SKM-1 treated with dmso at 0.1 percent for 144 hours (cell line): ENCODE data around the gene GSK3A.

ENCODE experiments used
- DNase-seq: peaks from one replicate; lab custom pipeline; 2025; ENCODE audit not compliant: unreplicated experiment; lab: John Stamatoyannopoulos, UW

The GSK3A gene

GRCh38 chr19:42201489-42202289 lies 40.7 kb downstream of the GSK3A start:
- peak; percentile 83 for DNase-seq

DNA sequence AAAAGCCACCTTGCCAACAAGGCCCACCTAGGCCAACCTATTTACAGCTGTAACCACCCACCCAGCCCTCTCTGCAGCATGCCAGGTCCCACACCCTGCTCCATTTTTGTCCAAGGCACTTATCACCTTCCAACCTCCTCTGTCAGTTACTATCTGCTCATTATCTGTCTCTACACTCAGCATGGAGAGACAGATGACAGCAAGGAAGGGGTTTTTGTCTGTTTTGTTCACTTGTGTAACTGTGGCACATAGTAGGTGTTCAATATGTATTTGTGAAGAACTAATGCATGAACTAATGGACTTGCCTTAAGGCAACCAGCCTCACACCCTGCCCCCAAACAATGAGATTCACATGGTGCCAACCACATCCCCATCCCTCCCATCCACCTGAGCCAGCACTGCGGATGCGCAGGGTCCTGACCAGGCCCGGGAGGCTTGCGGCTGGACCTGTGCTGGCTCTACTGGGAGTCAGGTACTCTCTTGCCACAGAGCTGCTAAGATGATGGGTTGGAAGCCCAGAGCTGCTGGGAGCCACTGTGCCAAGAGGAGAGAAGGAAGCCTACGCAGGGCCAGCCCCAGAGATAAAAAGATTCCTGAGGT lies 42.2 kb downstream of the GSK3A start:
- no peak for DNase-seq

DNA sequence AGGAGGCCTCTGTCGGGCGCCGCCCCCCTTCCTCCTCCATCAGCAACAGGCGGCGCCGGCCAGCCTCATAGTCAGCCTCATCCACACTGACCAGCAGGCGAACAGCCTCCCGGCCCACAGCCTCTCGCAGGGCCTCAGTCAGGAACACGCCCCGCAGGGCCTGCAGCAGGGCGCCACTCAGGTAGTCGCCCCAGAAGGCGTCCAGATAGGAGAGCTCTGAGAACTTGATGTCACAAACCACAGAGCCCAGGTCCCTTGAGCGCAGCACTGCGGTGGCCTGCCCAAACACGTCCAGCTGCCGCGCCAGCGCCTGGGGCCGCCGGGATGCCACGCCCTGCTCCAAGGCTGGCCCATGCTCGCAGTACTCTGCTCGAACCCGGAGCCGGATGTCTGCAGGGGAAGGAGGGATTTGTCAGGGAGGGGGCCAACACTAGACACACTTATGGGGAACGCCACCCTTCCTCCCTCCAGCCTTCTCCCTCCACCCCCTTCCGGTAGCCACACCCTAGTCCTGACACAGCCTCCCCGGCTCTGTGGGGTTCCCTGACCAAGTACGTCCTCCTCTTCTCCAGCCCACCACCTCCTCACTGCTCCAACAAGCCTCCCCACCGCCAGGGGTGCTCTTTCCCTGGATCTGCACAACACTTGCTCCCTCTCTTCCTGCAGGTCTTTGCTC lies 42.8 kb downstream of the GSK3A start:
- peak; percentile 69 for DNase-seq

DNA sequence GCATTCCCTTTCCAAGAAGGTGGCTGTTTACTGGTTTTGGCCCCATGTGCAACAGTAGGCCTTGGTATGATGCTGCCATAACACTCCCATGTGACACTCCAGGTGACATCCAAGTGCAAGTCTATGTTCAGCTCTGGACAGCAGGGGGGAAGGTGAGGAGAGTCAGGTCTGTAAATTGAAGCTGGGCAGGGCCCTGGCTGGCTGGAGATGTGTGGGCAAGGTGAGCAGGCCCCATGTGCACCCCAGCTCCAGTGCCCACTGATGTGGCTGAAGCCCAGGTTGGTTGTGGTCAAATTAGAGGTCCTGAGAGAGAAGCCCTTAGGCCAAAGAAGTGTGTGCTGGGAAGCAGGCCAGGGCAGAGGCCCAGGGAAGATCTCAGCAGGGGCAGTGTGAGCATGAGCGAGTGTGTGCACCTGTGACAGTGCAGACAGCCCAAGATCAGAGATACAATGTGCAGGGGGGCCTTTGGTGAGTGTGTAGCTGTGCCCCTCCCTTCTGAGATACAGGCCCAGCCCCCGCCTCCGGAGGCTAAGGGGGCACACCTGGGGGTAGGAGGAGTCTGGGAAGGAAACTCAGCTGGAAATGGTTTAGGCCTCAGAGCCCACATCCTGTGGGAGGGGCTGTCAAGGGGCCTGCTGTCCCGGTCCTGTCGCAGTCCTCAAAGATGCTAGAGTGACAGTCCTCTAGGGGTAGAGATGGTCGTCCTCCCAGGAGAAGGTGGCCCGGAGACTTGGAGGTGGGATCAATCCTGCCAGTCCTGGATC lies 43.5 kb downstream of the GSK3A start:
- no peak for DNase-seq

DNA sequence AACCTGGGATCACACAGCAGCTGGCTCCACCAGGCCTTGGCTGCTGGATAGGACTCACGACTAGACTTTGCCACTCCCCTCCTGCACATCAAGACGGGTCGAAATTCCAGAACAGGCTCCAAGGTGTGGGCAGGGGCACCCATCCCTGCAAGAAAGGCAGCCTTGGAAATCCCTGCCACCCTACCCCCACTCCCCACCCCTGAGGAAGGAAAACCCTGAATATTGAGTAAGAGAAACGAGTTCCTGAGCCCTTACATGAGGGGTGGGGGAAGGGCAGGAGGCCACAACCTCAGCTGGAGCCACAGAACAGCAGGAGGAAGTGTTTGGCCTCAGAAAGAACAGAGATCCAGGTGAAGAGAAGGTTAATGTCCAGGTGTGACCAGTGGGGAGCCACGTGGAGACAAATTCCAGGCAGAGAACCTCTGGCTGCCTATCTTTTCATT lies 45.0 kb downstream of the GSK3A start:
- DNase-seq, result peak; percentile 30

GRCh38 chr19:42196011-42197001 lies 46.1 kb downstream of the GSK3A start:
- DNase-seq, result no peak

- DNase-seq, result no peak
Observed at GRCh38 chr19:42193706-42194105, 48.7 kb downstream of the GSK3A start.

DNA sequence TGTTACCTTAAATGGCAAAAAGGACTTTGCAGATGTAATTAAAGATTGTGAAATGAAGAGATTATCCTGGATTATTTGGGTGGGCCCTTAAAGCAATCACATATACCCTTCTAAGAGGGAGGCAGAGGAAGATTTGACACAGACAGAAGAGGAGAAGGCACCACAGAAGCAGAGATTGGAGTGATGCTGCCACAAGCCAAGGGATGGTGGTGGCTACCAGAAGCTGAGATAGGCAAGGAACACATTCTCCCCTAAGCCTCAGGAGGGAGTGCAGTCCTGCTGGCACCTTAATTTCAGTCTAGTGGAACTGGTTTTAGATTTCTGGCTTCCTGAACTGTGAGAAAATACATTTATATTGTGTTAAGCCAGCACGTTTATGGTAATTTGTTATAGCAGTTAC lies 49.1 kb downstream of the GSK3A start:
- no peak for DNase-seq

DNA sequence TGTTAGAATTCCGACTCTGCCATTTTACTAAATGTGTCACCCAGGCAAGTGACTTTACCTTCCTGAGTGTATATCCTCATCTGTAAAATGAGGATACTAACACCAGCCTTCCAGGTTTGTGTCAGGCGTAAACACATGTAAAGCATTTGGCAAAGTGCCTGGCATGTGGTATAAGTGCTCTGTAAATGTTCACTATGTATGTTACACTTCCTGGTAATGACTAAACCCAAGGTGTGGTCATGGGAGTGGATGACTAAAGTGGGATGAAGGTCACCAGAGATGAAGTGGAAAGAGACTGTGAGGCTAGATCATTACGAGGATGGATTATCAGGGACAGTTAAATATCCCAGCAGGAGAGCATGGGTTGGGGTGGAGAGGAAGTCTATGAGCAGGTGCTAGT lies 50.5 kb downstream of the GSK3A start:
- DNase-seq, result no peak

DNA sequence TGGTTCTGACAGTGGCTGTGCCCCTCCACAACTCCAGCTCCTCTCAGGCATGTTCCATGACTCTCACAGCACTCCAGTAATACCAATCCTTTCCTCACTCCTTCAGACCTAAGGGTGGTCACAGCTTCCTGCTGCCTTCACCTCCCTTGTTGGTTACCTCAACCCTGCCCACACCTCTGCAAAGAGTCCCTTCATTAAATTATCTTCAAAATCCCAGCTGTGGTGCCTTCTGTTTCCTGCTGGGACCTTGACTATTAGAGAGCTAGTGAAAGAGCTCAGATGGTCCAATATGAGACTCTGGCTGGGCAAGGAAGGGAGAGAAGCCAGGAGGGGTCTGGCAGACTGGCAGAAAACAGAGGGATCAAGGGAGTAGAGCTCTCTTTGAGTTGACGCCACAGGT lies 51.1 kb downstream of the GSK3A start:
- no peak for DNase-seq

DNA sequence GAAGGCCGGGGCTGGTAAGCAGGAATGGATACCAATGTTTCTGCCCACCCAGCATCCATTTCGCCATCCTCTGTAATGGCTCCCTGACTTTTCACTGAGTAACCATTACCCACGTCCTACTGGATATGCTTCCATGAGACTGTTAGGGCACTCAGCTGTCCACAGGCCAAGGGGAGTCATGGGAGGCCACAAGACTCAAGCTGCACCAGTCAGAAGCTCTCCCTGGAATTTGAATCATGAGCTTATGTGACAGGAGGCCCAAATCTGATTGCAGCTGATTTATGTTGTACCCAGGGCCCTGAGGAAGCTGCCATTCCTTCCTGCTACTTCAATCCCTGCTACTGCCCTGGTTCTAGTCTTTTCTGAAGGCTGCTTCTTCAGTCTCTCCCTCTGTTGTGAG lies 53.3 kb downstream of the GSK3A start:
- no peak for DNase-seq

DNA sequence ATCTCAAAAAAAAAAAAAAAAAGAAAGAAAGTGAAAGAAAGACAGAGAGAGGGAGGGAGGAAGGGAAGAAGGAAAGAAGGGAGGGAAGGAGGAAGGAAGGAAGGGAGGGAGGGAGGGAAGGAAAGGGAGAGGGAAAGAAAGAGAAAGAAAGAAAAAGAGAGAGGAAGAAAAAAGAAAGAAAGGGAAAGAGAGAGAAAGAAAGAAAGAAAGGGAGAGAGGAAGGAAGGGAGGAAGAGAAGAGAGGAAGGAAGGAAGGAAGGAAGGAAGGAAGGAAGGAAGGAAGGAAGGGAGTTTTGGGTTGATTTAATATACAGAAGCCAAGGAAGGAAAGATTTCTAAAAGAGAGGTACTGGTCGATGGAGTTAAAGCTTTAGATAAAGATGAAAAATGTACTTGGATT lies 53.7 kb downstream of the GSK3A start:
- DNase-seq, result no peak

GRCh38 chr19:42185277-42185676 lies 57.1 kb downstream of the GSK3A start:
- peak; percentile 55 for DNase-seq

- peak; percentile 4 for DNase-seq
Observed at GRCh38 chr19:42184401-42184861, 58.0 kb downstream of the GSK3A start.
